Fibroblast of skin of scalp (primary cell): ENCODE results near the gene PTPRD.
A peak's percentile ranks its signal among the peaks of the same experiment; 100 is the strongest.

Experiments used
- DNase-seq: peaks from one replicate; pipeline ENCODE4 v3.0.0-alpha.2; 2013

PTPRD gene

DNA sequence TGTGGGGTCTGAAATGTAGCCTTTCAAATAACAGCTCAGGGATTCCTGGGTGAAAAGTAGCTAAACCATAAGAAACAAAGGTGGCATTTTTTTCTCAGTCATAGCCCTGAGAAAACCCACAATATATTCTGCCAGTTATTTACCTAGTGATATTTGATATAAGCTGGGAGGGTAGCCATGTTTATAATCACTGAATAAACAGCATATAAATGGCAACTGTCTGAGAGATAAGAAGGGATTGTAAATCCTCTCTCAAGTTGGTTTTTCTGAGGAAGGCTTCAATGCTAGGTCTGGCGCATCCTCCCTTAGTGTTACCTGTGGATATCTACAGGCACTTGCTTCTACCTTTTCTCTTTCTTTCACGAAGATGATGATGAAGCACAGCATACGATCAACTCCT lies 1732.7 kb downstream of the PTPRD start:
- no peak for DNase-seq

DNA sequence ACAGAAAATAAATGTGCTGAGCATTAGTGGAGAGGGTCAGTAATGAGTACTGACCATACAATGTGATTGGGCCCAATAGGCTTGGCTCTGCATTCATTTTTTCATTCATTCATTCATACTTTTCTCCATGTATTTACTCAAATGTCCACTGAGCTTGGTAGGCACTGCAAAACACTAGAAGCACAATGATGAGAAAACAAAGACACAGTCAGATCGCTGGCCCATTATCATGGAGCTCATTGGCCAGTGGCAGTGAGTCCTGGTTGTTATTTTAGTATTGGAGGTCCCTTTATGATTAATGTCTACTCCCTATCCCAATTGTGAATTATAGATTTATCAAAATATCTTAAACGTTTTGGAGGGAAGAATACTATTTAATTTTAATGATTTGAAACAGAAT lies 1733.5 kb downstream of the PTPRD start:
- DNase-seq, result no peak

DNA sequence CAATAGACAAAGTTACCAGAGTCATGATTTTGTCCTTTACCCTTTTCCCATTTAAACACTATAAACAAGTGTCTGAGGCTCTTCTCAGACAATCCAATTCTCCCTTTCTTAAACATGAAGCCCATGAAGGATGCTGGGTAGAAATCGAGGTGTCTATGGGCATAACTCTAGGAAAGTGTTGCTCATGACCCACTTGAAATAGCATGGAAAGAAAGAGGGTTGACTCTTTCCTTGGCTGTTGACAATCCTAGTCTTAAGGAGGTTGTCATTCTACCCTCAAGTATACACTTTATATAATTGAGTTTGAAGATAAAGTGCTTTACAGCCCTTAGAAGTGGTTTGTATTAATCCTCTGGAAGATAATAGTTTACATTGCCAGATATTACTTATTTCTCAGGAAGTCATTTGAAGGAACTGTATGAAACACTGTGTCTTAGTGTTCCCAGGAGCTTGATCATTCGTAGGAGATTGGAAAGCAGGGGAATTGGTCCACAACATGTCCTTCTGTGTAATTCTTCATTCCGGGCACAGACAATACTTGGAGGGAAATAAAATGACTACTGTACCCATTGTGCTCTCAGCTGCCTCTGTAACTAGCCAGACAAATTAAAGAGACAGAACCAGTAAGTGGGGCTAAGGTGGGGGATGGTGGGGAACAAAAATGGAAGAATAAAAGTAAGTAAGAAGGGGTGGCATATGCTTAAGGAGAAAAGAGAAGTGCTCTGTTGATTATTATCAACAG lies 1734.9 kb downstream of the PTPRD start:
- DNase-seq, result no peak

GRCh38 chr9:8876303-8876702 lies 1736.5 kb downstream of the PTPRD start:
- no peak for DNase-seq

- DNase-seq, result no peak
Observed at GRCh38 chr9:8874482-8874881, 1738.3 kb downstream of the PTPRD start.

- peak; percentile 48 for DNase-seq
Observed at GRCh38 chr9:8872802-8873201, 1740.0 kb downstream of the PTPRD start.

- no peak for DNase-seq
Observed at GRCh38 chr9:8871796-8872445, 1740.9 kb downstream of the PTPRD start.

GRCh38 chr9:8871396-8871795 lies 1741.4 kb downstream of the PTPRD start:
- DNase-seq, result no peak

DNA sequence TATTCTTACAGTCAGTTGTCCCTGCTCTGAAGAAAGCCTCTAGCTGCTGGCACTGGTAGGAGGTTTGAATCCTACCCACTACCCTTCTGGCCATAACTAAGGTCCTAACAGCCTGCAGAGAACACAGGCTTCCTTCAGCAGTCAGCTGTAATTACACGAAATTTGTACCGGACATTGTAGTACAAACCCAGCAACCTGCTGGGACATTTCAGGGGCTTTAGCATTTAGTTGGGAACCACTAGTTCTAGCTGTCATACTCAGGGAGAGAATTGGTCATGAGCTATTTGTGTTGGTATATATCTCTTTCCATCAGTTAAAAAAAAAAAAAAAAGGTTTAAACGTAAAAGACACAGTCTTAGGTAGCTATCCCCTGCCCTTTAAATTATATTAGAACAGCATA lies 1743.0 kb downstream of the PTPRD start:
- no peak for DNase-seq

DNA sequence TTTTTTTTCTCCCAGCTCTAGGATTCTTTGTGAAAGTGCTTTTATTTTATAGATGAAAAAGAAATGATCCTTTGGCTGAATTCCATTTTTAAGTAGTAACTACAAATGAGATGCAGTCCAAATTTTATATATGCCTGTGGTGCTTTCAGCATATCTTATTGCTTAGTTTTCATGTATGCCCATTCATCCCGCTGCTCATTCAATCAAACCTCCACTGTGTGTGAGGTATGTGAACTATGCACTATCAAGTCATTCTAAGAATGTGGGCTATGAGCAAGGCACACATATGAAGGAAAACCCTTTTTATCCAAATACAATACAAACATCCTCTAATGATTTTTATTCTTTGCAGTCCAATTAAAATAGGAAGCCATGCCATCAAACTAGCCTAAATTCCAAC lies 1744.2 kb downstream of the PTPRD start:
- DNase-seq, result peak; percentile 84

DNA sequence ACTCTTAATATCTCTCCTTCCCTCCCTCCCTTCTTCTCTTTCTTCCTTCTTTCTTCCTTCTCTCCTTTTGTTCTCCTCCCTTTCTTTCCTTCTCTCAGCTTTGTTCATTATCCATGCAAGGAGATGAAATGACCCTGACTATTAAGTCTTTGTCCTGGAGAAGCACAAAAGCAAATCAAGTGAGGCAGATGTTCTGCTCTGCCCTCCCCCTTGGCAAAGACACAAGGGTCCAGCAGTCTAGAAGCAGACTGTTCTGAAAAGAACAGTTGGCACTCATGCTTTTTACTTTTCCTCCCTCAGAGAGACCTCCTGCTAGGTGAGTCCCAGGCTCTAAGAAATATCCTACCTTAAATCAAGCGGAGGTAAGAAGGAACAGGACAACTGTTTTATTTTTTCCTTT lies 1745.7 kb downstream of the PTPRD start:
- no peak for DNase-seq

GRCh38 chr9:8864545-8864896 lies 1748.3 kb downstream of the PTPRD start:
- DNase-seq, result peak; percentile 9

DNA sequence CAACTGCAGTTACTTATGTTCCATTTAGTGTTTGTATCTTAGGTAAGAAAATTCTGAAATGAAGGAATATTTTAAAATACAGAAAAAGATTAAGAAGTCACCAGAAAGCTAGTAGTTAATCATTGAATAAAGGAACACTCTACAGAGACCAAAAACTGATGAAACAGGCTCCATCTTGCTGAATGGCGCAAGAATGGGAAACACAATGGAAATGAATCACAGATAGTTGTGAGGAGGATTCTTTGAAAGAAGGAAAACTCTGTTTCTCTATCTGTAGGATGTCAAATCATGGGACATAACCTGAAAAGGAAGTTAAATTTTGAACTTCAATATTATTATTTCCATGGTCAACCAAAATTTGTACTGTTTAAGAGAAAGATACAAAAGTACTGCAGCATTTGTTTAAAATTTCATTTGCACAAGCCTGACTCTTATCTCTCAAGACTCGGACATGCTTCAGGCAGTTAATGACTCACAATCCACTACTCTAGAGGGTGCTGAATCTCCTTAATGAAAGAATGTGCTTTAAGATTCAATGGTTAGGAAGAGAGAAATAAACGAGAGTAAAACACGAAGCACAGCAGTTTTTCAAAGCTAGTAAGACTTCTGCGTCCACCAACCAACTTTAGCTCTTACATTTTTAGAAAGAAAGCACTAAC lies 1748.8 kb downstream of the PTPRD start:
- DNase-seq, result peak; percentile 20

DNA sequence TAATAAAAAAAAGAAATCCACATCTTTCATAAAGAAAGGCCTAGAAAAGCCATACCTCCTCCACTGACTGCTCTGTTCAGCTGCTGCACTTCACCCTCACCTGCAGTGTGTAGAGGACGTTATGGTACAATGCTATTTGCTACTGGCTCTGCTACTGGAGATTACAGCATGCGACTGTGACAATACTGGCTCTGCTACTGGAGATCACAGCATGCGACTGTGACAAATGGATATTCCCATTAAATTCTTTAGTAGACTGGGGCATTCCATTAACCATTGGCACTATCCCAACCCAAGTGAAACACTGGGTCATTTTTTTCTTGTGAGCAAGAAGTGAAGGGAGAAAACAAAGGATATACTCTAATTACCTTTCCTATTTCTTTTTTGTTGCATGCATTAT lies 1749.7 kb downstream of the PTPRD start:
- peak; percentile 48 for DNase-seq

GRCh38 chr9:8860925-8861324 lies 1751.9 kb downstream of the PTPRD start:
- peak; percentile 83 for DNase-seq

GRCh38 chr9:8860086-8860485 lies 1752.7 kb downstream of the PTPRD start:
- DNase-seq, result peak; percentile 15

- no peak for DNase-seq
Observed at GRCh38 chr9:8859416-8859815, 1753.4 kb downstream of the PTPRD start.

DNA sequence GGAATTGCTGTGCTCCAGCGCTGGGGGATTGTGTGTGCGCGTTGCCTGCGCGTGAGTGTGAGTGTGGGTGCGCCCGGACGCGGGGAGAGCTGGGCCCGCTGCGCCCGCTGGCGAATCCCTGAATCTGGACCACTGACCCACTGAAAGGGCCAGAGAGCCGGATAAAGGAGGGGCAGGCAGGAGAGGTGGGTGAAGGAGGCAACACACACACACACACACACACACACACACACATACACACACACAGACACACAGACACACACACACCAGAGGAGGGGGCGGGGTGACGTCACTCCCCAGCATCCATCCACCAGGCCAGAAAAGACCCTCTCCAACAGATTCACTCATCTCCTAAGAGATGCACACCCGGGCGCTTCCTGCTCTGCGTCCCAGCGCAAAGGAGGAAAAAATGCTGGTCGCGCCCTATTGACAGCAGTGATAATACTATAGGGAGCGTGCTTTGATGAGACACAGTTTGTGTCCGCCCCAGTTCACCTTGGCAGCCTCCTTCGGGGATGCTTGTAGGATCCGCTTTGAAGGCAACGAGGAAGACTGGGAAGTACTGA lies 1754.1 kb downstream of the PTPRD start:
- peak; percentile 3 for DNase-seq

DNA sequence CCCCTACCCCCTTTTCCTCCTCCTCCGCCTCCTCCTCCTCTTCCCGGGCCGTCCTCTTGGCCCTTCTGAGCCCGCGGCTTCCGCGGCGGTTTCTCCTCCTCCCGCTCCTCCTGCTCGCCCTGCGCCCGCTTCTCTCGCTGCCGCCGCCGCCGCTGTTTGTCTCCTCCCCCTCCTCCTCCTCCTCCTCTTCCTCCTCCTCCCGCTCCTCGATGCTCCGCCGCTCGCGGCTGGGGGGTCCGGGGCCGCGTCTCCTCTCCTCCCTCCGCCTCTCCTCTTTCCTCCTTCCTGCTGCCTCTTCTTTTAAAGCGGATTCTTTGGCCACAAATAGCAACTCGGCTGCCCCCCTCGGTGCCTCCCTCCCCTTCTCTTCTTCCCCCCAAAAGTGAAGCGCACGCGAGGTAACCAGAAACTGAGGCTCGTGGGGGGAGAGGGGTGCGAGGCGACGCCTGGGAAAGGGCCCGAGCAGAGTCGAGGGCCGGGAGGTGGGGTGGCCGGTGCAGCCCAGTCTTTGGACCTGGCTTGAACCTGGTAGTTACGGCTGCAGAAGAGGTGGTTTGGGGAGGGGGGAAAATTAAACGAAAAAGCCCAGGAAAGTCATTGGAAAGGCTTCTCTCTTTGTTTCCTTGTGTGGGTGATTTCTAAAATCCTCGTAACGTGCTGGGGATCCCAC lies 1754.7 kb downstream of the PTPRD start:
- peak; percentile 66 for DNase-seq

DNA sequence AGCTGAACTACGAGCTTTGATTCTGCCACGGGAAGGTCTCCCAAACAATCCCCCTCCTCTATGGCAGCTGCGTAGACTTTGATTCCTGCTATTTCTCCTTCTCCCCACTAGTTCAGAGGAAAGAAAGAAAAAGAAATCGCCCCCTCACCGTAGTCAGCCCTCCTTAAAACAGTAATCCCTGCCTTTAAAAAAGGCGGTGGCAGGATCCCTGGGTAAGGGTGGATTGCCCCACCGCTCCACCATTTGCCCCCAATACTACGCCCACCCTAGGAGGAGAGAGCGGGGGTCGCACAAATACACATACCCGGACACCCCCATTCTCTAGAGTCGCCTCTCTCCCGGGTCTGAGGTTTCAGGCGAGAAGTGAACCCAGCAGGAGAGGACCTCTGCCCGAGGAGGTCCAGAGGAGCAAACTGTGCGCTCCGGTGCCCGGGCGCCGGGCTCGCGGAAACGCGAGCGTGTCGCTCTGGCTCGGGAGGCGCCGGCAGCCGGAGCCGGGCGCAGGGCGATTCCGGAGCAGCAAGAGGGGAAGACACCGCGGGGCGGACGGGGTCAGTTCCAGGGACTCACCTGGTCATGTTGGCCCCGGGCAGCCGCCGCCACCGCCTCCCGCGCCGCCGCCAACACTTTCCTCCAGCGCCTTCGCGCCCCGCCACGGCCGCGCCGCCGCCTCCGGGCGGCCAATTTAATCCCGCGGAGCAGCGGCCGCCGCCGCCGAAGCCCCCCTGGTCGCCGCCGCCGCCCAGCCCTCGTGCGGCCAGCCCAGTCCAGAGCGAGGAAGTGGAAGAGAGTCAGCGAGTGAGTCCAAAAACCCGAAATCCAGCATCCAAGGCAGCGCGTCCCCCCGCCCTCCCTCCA lies 1755.5 kb downstream of the PTPRD start:
- peak; percentile 20 for DNase-seq

GRCh38 chr9:8856396-8857067 lies 1756.3 kb downstream of the PTPRD start:
- no peak for DNase-seq
